Liver (tissue), 3 donors: Measurements from ENCODE around the gene ZFYVE28.

Source experiments
- CTCF ChIP-seq: fragments of 150-350 bp; IDR thresholded peaks from 2 replicates; pipeline ENCODE4 v1.5.1; 2017; ENCODE audit warnings: improper control_type of control experiment, low read depth, low read length; ENCODE audit not compliant: missing input control
- HNF4A ChIP-seq, 2 donors: conservative IDR thresholded peaks; 2 replicates each; pipeline ENCODE4 v1.6.1; 2016; ENCODE audit warnings: antibody characterized with exemption in 2 of 2, mild to moderate bottlenecking in 2 of 2
- donor health status: healthy.
- donor health status: healthy.

GRCh38 chr4:2334826-2335728 is 83.4 kb downstream of the ZFYVE28 start:
- TF ChIP-seq CTCF (no peak), HNF4A (conservative IDR thresholded peaks at IDR 0.05) (no peak)
